HL-60 (cell line): ENCODE data around the gene MME.

ENCODE experiments used
- DNase-seq, 2 experiments: peaks; one replicate each; pipeline ENCODE4 v3.0.0-alpha.2; 2010 to 2020; ENCODE audit warnings: low read depth in 1 of 2, low spot score in 1 of 2
- H3K27ac ChIP-seq: fragments of 250-450 bp; sonication (Bioruptor Pico); replicated peaks from 2 replicates; pipeline ENCODE4 v1.5.1; 2020; ENCODE audit warnings: mild to moderate bottlenecking, moderate library complexity
- H3K27me3 ChIP-seq: fragments of 250-450 bp; sonication (Bioruptor Pico); 2 replicates; pipeline ENCODE4 v1.5.1; 2021; ENCODE audit warnings: mild to moderate bottlenecking, moderate library complexity; ENCODE audit not compliant: insufficient read depth, poor library complexity, severe bottlenecking
- H3K4me3 ChIP-seq: replicated peaks from 2 replicates; pipeline ENCODE4 v1.5.1; 2011; ENCODE audit warnings: mild to moderate bottlenecking, control low read depth, low read length; ENCODE audit not compliant: insufficient read depth
- GABPA ChIP-seq: IDR thresholded peaks from 2 replicates; pipeline ENCODE4 v1.6.1; 2012; ENCODE audit warnings: low read depth
- POLR2AphosphoS5 ChIP-seq: IDR thresholded peaks from 2 replicates; pipeline ENCODE4 v1.6.1; 2012; ENCODE audit warnings: low read depth
- SPI1 ChIP-seq: IDR thresholded peaks from 2 replicates; pipeline ENCODE4 v1.6.1; 2012; ENCODE audit warnings: low read depth, mild to moderate bottlenecking, borderline replicate concordance
- TF ChIP-seq, protein P1 (sequence below): IDR thresholded peaks from one replicate; pipeline ENCODE4 v1.5.1; 2011; ENCODE audit warnings: low read length, control low read depth, inconsistent platforms; ENCODE audit not compliant: insufficient read depth
- TF ChIP-seq, protein P2 (sequence below): IDR thresholded peaks from 2 replicates; pipeline ENCODE4 v1.6.1; 2012; ENCODE audit warnings: low read depth; ENCODE audit not compliant: insufficient replicate concordance

The MME gene

DNA sequence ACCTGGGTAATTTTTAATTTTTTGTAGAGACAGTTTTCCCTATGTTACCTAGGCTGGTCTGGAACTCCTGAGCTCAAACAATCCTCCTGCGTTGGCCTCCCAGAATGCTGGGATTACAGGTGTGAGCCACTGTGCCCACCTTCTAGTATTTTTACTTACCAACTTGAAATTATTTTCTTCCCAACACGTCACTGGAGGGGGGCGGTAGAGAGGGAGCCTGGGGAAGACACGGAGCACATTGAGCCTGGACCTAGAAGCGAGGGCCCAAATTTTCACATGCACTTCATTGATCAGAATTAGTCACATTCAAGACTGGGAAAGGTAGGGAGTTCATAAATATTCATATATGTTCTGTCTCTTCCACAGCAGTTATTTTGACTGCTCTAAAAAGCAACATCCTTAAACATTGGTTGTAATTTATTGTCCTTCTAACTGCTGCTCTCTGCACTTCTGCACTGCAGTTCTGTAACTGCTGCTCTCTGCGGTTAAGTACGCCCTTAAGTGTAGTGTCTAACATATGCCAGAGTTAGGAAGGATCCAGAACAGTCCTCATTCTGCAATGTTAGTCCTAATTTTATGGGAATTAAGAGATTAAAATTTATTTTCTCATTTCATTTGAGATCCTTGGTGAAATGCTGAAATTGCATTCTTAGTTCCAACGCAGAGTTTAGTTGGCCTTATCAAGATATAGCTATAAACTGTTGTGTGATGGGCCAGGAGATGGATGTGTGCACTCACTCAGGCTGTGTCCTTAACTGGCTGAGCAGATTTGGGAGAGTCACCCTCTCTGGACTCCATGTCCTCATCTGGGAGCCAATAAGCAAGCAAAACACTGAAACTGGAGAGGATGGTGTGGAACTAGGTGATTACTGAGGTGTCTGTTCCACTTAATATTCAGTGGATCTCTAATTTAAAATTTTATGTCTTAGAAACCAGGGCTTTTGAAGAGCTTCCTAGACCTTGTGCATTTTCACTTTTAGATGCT is 115.1 kb downstream of the MME start:
- no peak for DNase-seq
- TF ChIP-seq, protein P1, sequence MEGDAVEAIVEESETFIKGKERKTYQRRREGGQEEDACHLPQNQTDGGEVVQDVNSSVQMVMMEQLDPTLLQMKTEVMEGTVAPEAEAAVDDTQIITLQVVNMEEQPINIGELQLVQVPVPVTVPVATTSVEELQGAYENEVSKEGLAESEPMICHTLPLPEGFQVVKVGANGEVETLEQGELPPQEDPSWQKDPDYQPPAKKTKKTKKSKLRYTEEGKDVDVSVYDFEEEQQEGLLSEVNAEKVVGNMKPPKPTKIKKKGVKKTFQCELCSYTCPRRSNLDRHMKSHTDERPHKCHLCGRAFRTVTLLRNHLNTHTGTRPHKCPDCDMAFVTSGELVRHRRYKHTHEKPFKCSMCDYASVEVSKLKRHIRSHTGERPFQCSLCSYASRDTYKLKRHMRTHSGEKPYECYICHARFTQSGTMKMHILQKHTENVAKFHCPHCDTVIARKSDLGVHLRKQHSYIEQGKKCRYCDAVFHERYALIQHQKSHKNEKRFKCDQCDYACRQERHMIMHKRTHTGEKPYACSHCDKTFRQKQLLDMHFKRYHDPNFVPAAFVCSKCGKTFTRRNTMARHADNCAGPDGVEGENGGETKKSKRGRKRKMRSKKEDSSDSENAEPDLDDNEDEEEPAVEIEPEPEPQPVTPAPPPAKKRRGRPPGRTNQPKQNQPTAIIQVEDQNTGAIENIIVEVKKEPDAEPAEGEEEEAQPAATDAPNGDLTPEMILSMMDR = no peak
- TF ChIP-seq POLR2AphosphoS5 = no peak

DNA sequence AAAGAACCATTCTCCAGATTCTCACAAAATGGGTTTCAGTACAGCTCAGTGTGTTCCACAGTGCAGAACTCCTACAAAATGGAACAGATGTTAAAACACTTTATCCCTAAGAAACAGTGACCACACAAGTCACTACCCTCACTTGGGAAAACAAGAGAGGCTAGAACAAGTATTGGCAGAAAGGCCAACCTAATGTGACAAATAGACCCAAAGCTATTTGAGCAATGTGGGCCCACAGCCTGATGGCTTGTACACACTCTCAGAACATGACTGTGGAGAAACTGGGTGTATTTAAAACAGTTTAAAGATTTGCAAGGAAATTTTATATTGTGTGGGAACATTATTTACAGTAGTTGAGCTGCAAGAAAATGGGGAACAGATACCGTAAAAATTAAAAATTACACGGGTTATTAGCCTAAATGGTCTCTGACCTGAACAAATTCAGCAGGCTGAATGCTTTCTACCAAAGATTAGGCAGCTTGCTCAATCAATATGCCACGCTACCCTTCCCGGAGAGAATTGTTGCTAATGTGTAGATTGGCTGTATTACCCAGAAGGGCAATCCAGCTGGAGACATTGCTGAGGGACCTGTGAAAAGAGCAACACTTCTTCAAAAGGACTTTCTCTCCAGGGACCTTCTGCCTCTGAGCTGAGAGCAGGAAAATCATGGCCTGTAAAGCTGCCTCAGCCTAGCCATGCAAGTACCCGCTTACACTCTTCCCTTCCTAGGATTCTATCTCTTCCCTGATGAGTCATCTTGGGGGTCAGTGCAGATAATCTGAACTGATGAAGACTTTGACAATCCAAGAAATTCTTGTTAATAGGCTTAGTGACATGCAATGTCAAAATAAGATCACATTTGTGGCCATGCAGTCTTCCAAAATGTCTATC is 116.3 kb downstream of the MME start:
- DNase-seq = no peak
- TF ChIP-seq GABPA (no peak), POLR2AphosphoS5 (no peak)
- TF ChIP-seq, protein P2, sequence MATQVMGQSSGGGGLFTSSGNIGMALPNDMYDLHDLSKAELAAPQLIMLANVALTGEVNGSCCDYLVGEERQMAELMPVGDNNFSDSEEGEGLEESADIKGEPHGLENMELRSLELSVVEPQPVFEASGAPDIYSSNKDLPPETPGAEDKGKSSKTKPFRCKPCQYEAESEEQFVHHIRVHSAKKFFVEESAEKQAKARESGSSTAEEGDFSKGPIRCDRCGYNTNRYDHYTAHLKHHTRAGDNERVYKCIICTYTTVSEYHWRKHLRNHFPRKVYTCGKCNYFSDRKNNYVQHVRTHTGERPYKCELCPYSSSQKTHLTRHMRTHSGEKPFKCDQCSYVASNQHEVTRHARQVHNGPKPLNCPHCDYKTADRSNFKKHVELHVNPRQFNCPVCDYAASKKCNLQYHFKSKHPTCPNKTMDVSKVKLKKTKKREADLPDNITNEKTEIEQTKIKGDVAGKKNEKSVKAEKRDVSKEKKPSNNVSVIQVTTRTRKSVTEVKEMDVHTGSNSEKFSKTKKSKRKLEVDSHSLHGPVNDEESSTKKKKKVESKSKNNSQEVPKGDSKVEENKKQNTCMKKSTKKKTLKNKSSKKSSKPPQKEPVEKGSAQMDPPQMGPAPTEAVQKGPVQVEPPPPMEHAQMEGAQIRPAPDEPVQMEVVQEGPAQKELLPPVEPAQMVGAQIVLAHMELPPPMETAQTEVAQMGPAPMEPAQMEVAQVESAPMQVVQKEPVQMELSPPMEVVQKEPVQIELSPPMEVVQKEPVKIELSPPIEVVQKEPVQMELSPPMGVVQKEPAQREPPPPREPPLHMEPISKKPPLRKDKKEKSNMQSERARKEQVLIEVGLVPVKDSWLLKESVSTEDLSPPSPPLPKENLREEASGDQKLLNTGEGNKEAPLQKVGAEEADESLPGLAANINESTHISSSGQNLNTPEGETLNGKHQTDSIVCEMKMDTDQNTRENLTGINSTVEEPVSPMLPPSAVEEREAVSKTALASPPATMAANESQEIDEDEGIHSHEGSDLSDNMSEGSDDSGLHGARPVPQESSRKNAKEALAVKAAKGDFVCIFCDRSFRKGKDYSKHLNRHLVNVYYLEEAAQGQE = no peak

More for the DNA sequence above, 115.1 kb downstream of the MME start:
- H3K27ac ChIP-seq = no peak overlapping the region
- H3K4me3 ChIP-seq = no peak overlapping the region
- H3K27me3 ChIP-seq = no peaks in the 10 kb centered on the region

DNA sequence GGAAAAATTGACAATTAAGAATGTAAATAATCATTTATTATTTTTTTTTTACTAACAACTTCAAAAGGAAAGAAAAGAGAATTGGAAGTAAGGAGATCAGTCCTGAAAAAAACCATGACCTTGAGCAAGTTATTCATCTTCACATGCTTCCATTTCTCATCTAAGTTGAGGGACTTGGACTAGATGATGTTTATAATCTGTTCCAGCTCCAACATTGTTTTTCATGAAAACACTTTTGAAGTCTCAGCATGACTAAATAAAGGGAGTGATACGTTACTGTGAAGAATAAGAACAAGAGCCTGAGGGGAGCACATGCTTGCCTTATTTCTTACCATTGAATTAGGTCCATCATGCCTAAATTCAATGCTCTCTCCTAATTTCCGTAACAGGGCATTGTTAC is 117.7 kb downstream of the MME start:
- Histone ChIP-seq H3K27me3 (no peaks in the 10 kb centered on the region), H3K4me3 (no peak overlapping the region), H3K27ac (no peak overlapping the region)
- no peak for DNase-seq
- TF ChIP-seq GABPA (no peak), SPI1 (no peak), POLR2AphosphoS5 (no peak)
- TF ChIP-seq, protein P1 = no peak
- TF ChIP-seq, protein P2 = no peak

More for the DNA sequence above, 116.3 kb downstream of the MME start:
- Histone ChIP-seq H3K27me3 (no peaks in the 10 kb centered on the region), H3K27ac (no peak overlapping the region), H3K4me3 (no peak overlapping the region)

DNA sequence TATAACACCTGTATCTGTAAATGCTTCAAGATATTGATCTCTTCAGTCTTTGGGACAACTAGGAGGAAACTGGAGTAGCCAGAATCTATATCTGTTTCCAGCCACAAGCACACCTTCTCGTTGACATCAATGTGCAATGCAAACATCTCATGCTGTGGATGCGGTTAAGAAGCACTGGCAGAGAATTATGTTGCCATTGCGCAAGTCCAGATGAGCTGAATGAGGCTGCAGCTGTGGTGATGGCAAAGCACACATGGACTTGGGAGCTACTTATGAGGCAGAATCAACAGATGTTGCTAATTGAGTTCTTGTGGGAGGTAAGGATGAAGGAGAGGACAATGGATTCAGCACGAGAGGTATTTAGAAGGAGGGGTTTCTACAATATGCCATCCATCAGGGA is 122.5 kb downstream of the MME start:
- H3K4me3 ChIP-seq = no peak overlapping the region
- no peak overlapping the region for H3K27ac ChIP-seq
- DNase-seq = no peak
- TF ChIP-seq, protein P1 = no peak
- TF ChIP-seq SPI1 = no peak
- TF ChIP-seq GABPA = no peak
- no peak for TF ChIP-seq POLR2AphosphoS5
- TF ChIP-seq, protein P2 = no peak
- peaks cover 4% of the 10 kb centered on the region for H3K27me3 ChIP-seq
